NCI-H1048 (cell line): ENCODE results near the gene UBQLN4.
"Not testable (repeated sequence)": the region's sequence is repeated elsewhere in the genome, so short reads cannot be mapped to it uniquely, and the experiment has no call there.

Source experiments
- DNase-seq: peaks from one replicate; lab custom pipeline; 2025; lab: John Stamatoyannopoulos, UW

UBQLN4 gene

DNA sequence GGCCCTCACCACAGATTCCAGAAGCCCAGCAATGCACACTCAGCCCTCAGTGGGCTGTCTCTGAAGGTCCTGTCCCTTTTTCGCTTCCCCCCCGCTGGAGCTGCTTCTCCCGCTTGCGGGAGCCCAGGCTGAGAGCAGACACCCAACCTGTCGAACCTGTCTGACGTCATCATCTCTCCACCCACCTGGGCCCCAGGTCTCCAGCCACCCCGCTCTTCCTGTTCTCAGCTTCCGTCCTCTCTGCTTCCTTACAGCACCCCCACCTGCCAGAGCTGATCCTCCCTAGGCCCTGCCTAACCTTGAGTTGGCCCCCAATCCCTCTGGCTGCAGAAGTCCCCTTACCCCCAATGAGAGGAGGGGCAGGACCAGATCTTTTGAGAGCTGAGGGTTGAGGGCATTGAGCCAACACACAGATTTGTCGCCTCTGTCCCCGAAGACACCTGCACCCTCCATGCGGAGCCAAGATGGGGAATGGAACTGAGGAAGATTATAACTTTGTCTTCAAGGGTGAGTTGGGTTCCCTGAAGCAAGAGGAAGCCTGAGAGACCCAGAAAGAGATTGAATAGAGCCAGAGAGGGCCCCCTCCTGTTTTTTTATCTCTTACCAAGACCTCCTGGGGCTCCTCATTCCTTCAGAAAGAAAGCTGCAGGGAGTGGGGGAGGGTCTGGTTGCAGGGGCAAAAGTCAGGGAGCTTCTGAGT lies 7.5 kb upstream of the UBQLN4 start, which contains the start of gene RAB25:
RAB25 (plus strand) TSS at position 224 of the 700 bp plus-strand sequence; CDS start at position 465, 241 bp downstream.
- DNase-seq = no peak

DNA sequence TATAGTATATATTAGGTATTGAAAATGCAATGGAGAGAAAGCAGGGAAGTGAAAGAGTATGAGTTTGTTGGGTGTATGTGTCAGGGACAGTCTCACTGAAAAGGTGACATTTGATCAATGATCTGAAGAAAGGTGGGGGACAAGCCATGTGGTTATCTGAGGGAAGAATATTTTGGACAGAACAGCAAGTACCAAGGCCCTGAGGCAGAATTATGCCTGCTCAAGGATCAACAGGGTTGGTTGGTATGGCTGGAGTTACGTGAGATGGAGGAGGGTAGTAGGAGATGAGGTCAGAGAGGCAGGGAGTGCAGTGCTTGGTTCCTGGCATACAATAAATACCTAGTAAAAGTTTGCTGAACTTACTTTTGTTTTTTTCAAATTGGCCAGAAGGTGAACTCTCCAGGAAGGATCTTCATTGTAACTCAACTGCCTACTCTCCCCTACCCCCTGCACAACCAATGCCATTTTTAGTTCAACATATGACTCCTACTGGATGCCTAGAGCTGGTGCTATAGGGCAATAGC lies 2.8 kb upstream of the UBQLN4 start:
- no peak for DNase-seq

- DNase-seq = no peak
Measured at GRCh38 chr1:156055281-156056048, 1.9 kb upstream of the UBQLN4 start.

DNA sequence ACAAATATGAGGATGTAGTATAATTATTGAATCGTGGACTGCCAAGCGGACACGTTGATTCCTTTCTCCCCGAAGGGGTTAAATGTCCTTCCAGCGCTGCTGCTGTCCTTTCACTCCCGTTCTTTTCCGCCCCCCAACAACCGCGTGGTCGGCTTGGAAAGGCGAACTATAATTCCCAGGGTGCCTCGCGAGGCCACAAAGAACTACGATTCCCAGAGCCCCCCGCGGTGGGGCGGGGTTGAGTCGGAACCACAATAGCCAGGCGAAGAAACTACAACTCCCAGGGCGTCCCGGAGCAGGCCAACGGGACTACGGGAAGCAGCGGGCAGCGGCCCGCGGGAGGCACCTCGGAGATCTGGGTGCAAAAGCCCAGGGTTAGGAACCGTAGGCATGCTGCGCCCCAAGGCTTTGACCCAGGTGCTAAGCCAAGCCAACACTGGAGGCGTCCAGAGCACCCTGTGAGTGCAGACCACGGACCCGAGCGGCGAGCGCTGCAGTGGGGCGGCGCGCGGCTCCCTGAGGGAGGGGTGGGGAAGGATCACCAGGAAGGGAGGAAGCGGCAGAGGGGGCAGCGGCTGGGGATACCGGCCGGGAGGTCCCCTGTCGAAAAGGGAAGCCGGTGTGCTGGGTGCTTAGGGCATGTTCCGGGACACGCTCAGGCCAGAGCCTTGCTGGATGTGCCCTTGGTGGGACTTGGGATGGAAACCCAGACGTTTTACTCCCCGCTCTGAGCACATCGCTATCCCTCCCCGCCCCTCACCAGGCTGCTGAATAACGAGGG lies 1.1 kb upstream of the UBQLN4 start, which contains the start of gene LAMTOR2:
LAMTOR2 (plus strand) TSS at position 283 of the 781 bp plus-strand sequence; CDS start at position 391, 108 bp downstream.
- DNase-seq = peak; percentile 99

- DNase-seq = no peak
Measured at GRCh38 chr1:156052862-156053767, 483 bp downstream of the UBQLN4 start.

DNA sequence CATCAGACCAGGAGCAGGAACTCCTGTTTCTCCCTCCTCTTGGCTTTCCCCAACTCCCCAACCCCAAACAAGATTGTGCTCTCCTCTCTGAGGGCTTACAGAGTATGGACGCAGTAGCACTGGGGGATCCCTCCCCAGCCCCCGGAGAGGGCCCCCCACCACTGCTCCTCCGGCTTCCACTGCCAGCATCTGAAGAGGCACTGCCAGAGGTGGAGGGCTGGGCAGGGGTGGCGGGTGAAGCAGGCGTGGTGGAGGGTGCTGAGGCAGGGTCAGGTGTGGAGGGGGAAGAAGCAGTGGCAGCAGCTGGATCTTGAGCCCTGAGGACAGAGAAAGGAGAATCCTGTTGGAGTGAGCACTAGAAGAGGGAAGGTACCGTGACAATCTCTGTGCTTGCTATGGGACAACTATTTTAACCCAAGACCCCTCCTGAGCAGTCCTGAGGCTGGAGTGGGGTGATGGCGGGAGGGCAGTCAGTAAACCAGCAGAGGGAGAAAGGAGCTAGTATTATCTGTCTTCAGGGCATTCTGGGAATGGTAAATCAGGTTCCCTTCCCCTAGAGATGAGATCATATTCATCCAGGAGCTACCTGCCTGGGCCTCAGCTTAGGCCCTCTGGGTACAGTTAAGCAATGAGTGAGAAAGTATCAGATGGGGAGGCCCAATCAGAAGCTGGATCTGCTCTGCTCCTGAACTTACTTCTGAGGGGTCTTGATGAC lies 2.4 kb downstream of the UBQLN4 start:
- no peak for DNase-seq

GRCh38 chr1:156050376-156050775 lies 3.2 kb downstream of the UBQLN4 start:
- no peak for DNase-seq

DNA sequence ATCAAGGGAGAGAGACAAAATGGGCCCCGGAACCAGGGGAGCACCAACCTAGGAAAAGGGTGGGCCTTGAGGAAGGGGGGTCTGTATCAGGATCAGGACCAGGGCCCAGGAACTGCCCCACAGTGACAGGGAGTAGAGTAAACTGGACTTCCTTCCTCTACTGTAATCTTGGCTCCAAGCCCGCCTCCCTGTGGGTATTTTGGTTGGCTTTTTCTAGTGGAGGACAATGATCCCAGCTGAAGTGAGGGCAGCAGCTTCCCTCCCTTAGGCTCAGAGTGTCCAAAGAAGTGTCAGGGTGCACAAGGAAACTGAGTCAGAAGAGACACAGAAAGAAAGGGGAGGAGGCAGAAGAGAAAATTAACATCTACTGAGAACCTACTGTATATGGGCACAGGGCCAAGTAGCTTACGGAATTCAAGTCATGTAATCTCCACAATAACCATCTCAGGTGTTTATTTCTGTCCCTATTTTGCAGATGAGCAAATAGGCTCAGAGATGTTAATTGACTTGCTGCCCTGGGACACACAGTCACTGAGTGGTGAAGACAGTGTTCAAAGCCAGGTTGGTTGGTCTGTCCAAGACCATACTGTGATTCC lies 4.8 kb downstream of the UBQLN4 start:
- DNase-seq = no peak

GRCh38 chr1:156045076-156045475 lies 8.5 kb downstream of the UBQLN4 start:
- DNase-seq = no peak

DNA sequence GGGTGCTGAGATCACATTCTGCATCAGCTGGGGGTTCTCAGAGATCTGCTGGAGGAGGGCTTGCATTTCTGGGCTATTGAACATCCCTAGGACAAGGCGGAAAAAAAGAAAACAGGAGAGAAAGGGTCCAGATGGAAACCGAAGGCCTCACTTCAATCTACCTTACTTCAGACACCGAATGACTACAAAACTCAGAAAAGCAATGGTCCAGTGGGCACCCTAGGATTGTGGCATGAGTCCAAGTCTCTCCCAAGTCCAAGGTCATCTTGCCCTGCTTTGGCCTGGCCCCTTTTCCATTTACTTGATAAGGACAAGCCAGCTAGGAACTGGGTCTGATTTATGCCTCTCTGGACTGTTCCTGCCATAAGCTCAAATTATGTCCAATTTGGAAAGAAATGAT lies 10.8 kb downstream of the UBQLN4 start:
- no peak for DNase-seq

- not testable (repeated sequence) for DNase-seq
Measured at GRCh38 chr1:156034991-156035390, 18.6 kb downstream of the UBQLN4 start.

DNA sequence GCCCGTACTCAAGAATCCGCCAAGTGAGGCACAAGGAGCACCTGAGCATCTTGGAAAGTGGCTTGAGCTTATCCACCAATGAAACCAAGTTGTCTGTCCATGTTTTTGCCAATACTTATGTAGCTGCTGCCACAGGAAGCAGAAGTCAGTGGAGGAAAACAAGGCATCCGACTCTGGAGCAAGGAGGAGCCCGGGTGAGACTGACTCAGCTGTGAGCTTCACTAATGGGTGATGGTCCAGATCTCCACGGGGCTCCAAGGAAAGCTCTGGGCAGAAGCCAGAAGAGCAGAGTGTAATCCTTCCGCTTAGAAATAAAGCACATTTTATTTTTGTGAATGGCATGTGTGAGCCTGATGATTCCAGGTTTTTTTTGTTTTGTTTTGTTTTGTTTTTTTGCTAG lies 20.6 kb downstream of the UBQLN4 start:
- DNase-seq = no peak

- DNase-seq = no peak
Measured at GRCh38 chr1:156026588-156026987, 27.0 kb downstream of the UBQLN4 start.

DNA sequence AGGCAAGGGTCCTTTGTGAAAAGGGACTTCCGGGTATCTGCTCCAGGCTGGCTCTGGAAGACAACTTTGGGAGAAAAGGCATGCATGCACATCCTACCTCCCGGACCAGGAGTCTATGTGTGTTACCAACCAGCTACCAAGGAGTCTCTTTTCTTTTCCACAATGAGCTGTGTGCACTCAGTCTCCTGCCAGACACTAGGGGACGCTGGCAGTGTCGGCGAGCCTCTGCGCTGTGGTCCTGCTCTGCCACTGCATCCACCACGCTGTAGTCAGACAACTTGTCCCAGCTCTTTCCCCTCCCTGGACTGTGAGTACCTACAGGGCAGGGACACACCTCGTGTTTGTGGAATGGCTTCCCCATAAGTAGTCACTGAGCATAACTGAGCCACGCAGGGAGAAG lies 27.7 kb downstream of the UBQLN4 start:
- DNase-seq = no peak

DNA sequence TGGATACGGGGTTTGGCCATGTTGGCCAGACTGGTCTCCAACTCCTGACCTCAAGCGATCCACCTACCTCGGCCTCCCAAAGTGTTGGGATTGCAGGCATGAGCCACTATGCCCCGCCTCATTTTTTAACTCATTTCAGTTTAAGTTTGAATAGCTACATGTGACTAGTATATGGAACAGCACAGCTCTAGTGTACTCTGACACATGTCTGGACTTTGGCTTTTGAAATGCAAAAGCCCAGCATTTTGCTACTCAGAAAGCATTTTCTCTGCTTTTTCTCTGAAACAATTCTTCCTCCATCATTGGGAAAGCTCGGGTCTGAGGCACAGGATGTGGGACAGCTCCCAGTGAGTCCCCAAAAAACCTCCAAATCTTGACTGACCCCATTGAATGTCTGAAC lies 28.8 kb downstream of the UBQLN4 start:
- no peak for DNase-seq

DNA sequence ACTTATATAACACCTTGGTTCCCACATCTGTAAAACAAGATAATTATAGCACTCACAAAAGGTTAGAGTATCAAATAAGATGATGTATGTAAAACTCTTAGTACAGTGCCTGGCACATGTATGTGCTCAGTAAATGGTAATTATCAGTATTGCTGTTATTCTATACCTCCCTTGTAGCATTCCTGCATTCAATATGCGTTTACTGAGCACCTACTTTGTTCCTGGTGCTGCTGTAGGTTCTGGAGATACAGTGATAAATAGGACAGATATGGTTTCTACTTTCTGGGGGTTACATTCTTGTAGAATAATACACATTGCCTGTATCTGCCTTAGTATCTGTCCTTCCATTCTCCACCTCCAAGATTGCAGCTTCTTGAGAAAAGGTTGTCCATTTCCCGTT lies 31.6 kb downstream of the UBQLN4 start:
- no peak for DNase-seq

DNA sequence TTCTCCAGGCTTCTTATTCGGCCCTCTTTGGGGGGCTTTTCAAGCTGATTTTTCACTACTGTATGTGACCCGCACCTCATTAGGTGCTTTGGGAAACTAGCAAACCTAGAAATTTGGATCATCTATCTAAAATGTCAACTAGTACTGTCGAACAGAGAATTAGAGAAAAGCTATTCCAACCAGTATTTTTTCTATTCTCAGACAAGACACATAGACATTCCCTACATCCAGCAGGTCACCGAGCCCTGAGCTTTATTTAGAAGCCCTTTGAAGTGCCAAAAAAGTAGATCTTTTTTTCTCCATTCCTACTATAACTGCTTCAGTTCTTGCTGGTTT lies 32.5 kb downstream of the UBQLN4 start:
- DNase-seq = no peak

DNA sequence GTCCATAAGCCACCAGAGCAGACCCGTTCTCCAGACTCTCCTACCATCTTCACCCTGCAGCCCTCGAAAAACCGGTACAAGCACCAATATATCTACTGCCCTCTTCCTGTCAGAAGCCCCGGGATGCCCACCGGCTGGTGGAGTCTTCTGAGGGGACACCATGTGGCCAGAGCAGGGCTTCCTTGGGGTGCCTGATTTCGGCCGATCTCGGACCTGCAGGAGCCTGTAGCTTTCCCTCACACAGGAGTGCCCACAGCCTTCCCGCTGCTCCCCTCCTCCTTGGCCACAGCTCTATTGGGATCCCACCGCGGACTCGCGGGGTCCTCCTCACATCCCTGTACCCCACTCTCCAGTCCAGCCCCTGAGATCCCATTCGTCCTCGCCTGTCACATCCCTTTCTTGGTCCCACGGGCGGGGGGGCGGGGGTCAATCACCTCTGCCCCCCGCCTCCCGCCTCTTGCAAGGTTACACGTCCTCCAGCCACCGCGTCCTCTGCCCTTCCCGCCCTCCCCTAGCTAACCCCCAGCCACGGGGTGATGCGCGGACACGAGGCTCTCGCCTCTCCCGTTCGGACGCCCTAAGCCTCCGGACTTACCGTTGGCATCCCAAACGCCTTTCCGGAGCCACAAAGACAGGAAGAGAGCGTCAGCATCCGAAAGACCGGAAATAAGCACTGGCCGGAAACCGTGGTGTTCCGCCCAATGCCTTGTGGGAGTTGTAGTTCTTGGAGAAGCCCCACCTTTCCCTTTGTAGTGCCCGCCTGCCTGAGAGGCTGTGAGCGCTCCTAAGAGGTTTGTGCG lies 33.1 kb downstream of the UBQLN4 start, which contains the start of gene SSR2:
SSR2 (minus strand) TSS at position 659 of the 800 bp plus-strand sequence. CDS start 784 bp downstream, outside the sequence.
- peak; percentile 91 for DNase-seq

- no peak for DNase-seq
Measured at GRCh38 chr1:156019946-156020292, 33.7 kb downstream of the UBQLN4 start.
